PFSK-1 (cell line): ENCODE data around the gene KRTAP20-4.

Source experiments
- FOXP2 ChIP-seq: optimal IDR thresholded peaks from 2 replicates; pipeline ENCODE3; 2011; ENCODE audit warnings: borderline replicate concordance, control low read depth, inconsistent platforms; ENCODE audit not compliant: insufficient read depth; ENCODE audit errors: extremely low read length, extremely low read depth
- POLR2AphosphoS5 ChIP-seq: IDR thresholded peaks from 2 replicates; pipeline ENCODE4 v1.6.1; 2012; ENCODE audit warnings: low read depth, mild to moderate bottlenecking, control low read depth, low read length, moderate library complexity
- REST ChIP-seq, 2 experiments: IDR thresholded peaks; 2 replicates each; pipeline versions ENCODE4 v1.6.1 to v1.8.0; 2011 to 2012; ENCODE audit warnings: low read depth in 2 of 2, low read length in 2 of 2, control low read depth in 1 of 2, inconsistent platforms in 1 of 2, mild to moderate bottlenecking in 1 of 2, moderate library complexity in 1 of 2; ENCODE audit not compliant: insufficient read depth in 1 of 2
- SIN3A ChIP-seq: IDR thresholded peaks from 2 replicates; pipeline ENCODE4 v1.6.1; 2012; ENCODE audit warnings: mild to moderate bottlenecking, low read length, moderate library complexity, borderline replicate concordance; ENCODE audit not compliant: insufficient read depth
- TAF1 ChIP-seq: IDR thresholded peaks from 2 replicates; pipeline ENCODE4 v1.6.1; 2012; ENCODE audit warnings: low read length, control low read depth, borderline replicate concordance; ENCODE audit not compliant: insufficient read depth

KRTAP20-4 gene

GRCh38 chr21:30612132-30612531, 8.3 kb upstream of the KRTAP20-4 start:
- no peak for TF ChIP-seq FOXP2
- no peak for TF ChIP-seq SIN3A
- TF ChIP-seq POLR2AphosphoS5, result no peak
- TF ChIP-seq REST (IDR thresholded peaks at IDR 0.05; ENCODE audit: insufficient read depth in 1 of 2, low read depth in 2 of 2, low read length in 2 of 2), result no peak
- no peak for TF ChIP-seq TAF1

GRCh38 chr21:30613836-30614235, 6.6 kb upstream of the KRTAP20-4 start, which contains the start of gene KRTAP6-1:
Gene KRTAP6-1 (minus strand): TSS chr21:30613930. CDS start chr21:30613904, 26 bp downstream.
- TF ChIP-seq TAF1, result no peak

- TF ChIP-seq POLR2AphosphoS5 (no peak), REST (IDR thresholded peaks at IDR 0.05; ENCODE audit: insufficient read depth in 1 of 2, low read depth in 2 of 2, low read length in 2 of 2) (no peak), TAF1 (no peak), FOXP2 (no peak), SIN3A (no peak)
Observed at GRCh38 chr21:30615199-30615598, 5.2 kb upstream of the KRTAP20-4 start.

GRCh38 chr21:30616125-30616524, 4.3 kb upstream of the KRTAP20-4 start, which contains the start of gene KRTAP20-1:
Gene KRTAP20-1 (plus strand): TSS chr21:30616425. CDS start chr21:30616455, 30 bp downstream.
- TF ChIP-seq SIN3A (no peak), POLR2AphosphoS5 (no peak), TAF1 (no peak), REST (IDR thresholded peaks at IDR 0.05; ENCODE audit: insufficient read depth in 1 of 2, low read depth in 2 of 2, low read length in 2 of 2) (no peak), FOXP2 (no peak)

- TF ChIP-seq POLR2AphosphoS5 (no peak), TAF1 (no peak), REST (IDR thresholded peaks at IDR 0.05; ENCODE audit: insufficient read depth in 1 of 2, low read depth in 2 of 2, low read length in 2 of 2) (no peak), FOXP2 (no peak), SIN3A (no peak)
Observed at GRCh38 chr21:30620080-30620479, 347 bp upstream of the KRTAP20-4 start.
